ENCODE measurements around the gene DYNC2LI1. TPM values are rescaled to one million over a fixed set of nuclear protein-coding genes. Genes with fewer than 3 reads are reported as not detected.

Gene DYNC2LI1
- total RNA-seq, 3 donors from 2014 or later = 15.3 to 19.0 (median 18.1) TPM

- intact Hi-C loops (cut with DNase I, micrococcal nuclease) = no loop called here
- no peak for TF ChIP-seq CTCF (IDR thresholded peaks at IDR 0.05)
- Histone ChIP-seq H3K4me3 (no peak overlapping the region), H3K9me3 (no peaks in the 10 kb centered on the region), H3K36me3 (ENCODE audit: low read depth) (no peaks in the 10 kb centered on the region), H3K4me1 (ENCODE audit: low read depth) (peaks cover 4% of the 10 kb centered on the region)
- no peak for DNase-seq
- ATAC-seq = no peak
Measured at GRCh38 chr2:43792653-43793052, 18.8 kb downstream of the DYNC2LI1 start.

DNA sequence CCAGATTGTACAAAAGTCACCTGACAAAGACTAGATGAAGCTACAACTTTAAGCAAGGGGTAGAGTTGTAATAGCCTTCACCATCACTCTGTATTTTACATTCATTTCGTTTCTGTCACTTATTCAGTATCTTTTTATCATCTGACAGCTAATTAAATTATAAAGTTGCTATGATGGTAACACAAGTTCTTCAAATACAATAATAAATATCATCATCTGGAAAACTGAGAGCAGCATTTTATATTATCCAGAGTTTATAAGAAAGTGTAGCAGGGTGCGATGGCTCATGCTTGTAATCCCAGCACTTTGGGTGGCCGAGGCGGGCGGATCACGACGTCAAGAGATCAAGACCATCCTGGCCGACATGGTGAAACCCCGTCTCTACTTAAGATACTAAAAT lies 21.1 kb downstream of the DYNC2LI1 start:
- H3K4me1 ChIP-seq (ENCODE audit: low read depth) = peaks cover 4% of the 10 kb centered on the region
- intact Hi-C loops (cut with DNase I, micrococcal nuclease) = no loop called here
- DNase-seq (no peak), ATAC-seq (no peak)
- no peaks in the 10 kb centered on the region for H3K36me3 ChIP-seq (ENCODE audit: low read depth)
- no peaks in the 10 kb centered on the region for H3K9me3 ChIP-seq
- no peak overlapping the region for H3K4me3 ChIP-seq
- TF ChIP-seq CTCF (IDR thresholded peaks at IDR 0.05) = no peak

- no peak for ATAC-seq
- Histone ChIP-seq H3K36me3 (ENCODE audit: low read depth) (no peaks in the 10 kb centered on the region), H3K9me3 (no peaks in the 10 kb centered on the region), H3K4me3 (no peak overlapping the region), H3K4me1 (ENCODE audit: low read depth) (no peaks in the 10 kb centered on the region)
- no peak for DNase-seq
- TF ChIP-seq CTCF (IDR thresholded peaks at IDR 0.05) = no peak
- intact Hi-C loops (cut with DNase I, micrococcal nuclease) = no loop called here
Measured at GRCh38 chr2:43796206-43796605, 22.4 kb downstream of the DYNC2LI1 start.

DNA sequence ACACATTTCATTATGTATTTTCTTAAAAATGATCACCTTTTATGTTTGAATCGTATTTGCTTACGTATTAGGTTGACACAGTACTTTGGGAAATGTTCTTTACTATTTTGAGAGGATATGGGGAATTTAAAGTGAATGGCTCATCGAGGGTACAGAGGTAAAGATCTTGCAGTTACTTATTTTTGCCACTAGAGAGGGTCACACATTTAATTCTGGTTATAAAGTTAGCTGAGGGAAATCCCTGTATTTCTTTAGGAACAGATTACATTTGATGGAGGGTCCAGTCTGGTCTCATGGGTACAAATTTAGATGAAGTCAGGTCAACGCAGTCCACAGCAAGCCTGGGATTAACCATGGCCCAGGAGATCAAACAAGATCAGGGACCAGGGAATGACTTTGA lies 24.5 kb downstream of the DYNC2LI1 start:
- ATAC-seq = peak; percentile 36
- DNase-seq = no peak
- TF ChIP-seq CTCF (IDR thresholded peaks at IDR 0.05) = no peak
- intact Hi-C loops (cut with DNase I, micrococcal nuclease) = no loop called here
- Histone ChIP-seq H3K4me1 (ENCODE audit: low read depth) (no peaks in the 10 kb centered on the region), H3K4me3 (no peak overlapping the region), H3K9me3 (no peaks in the 10 kb centered on the region), H3K36me3 (ENCODE audit: low read depth) (no peaks in the 10 kb centered on the region)

DNA sequence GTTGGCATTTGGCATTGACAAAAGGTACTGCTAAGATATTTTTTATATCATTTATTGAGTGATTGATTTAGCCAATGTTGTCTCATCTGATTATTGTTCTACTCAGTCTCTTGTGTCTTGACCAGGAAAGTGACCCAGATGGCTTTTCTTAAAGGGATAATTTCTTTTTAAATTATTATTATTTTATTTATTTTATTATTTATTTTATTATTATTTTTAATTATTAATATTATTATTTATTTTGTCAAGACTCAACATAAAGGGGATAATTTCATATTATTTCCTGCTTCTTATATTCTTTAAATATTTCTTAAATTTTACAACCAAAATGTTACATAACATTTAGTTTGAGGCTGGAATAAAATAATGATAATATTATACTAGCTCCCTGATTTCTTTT lies 27.1 kb downstream of the DYNC2LI1 start:
- no peaks in the 10 kb centered on the region for H3K36me3 ChIP-seq (ENCODE audit: low read depth)
- intact Hi-C loops (cut with DNase I, micrococcal nuclease) = no loop called here
- H3K4me1 ChIP-seq (ENCODE audit: low read depth) = no peaks in the 10 kb centered on the region
- no peaks in the 10 kb centered on the region for H3K9me3 ChIP-seq
- ATAC-seq (no peak), DNase-seq (no peak)
- TF ChIP-seq CTCF (IDR thresholded peaks at IDR 0.05) = no peak
- no peak overlapping the region for H3K4me3 ChIP-seq

DNA sequence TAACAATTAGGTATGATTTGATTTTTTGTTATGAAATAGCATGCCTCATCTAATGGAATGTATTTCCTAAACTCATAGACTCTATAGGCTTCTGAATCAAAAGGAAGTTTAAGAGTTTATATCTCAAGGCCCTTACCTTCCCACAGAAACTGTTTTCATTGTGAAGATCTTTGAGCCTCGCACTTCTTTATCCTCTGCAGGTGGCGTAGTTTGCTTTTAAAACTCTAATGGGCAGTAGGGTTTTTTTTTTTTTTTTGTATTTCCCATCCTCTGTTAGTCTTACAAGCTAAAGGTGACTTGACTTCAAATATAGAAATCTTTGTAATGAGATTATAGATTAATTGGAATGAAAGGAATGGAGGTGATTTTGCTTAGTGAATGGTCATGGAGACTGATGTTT lies 28.3 kb downstream of the DYNC2LI1 start:
- ATAC-seq = peak; percentile 57
- H3K4me3 ChIP-seq = no peak overlapping the region

More for the DNA sequence above, 28.3 kb downstream of the DYNC2LI1 start:
- DNase-seq = no peak
- Histone ChIP-seq H3K9me3 (no peaks in the 10 kb centered on the region), H3K4me1 (ENCODE audit: low read depth) (no peaks in the 10 kb centered on the region), H3K36me3 (ENCODE audit: low read depth) (no peaks in the 10 kb centered on the region)
- no peak for TF ChIP-seq CTCF (IDR thresholded peaks at IDR 0.05)
- intact Hi-C loops (cut with DNase I, micrococcal nuclease) = no loop called here
